Ectodermal cell (in vitro differentiated cells): ENCODE data around the gene PTPRG.
"Not testable (repeated sequence)": the region's sequence is repeated elsewhere in the genome, so short reads cannot be mapped to it uniquely, and the experiment has no call there.

Source experiments
- H3K27ac ChIP-seq: 2 replicates; pipeline ENCODE4 v1.7.0; 2013; ENCODE audit warnings: mild to moderate bottlenecking, low read depth, low read length; ENCODE audit not compliant: insufficient read depth, poor library complexity, severe bottlenecking
- H3K27me3 ChIP-seq: 2 replicates; pipeline ENCODE4 v1.7.0; 2013; ENCODE audit warnings: mild to moderate bottlenecking, low read length; ENCODE audit not compliant: insufficient read depth, control insufficient read depth, poor library complexity, severe bottlenecking
- H3K36me3 ChIP-seq: one replicate; pipeline ENCODE4 v1.7.0; 2013; ENCODE audit warnings: low read length; ENCODE audit not compliant: control insufficient read depth, insufficient read depth
- H3K4me1 ChIP-seq: one replicate; pipeline ENCODE4 v1.7.0; 2013; ENCODE audit warnings: low read length; ENCODE audit not compliant: control insufficient read depth, insufficient read depth
- H3K4me3 ChIP-seq: 2 replicates; pipeline ENCODE4 v1.7.0; 2013; ENCODE audit warnings: low read depth, low read length, control low read depth; ENCODE audit not compliant: insufficient read depth
- H3K9me3 ChIP-seq: 2 replicates; pipeline ENCODE4 v1.7.0; 2013; ENCODE audit warnings: mild to moderate bottlenecking, low read length, moderate library complexity; ENCODE audit not compliant: control insufficient read depth
- WGBS, 2 experiments: methylation state at CpG; one replicate each; pipeline ENCODE4 v1.1.7; 2013; ENCODE audit warnings: missing lambda C conversion rate in 2 of 2; 5-methylcytosine and 5-hydroxymethylcytosine counted together

The PTPRG gene

DNA sequence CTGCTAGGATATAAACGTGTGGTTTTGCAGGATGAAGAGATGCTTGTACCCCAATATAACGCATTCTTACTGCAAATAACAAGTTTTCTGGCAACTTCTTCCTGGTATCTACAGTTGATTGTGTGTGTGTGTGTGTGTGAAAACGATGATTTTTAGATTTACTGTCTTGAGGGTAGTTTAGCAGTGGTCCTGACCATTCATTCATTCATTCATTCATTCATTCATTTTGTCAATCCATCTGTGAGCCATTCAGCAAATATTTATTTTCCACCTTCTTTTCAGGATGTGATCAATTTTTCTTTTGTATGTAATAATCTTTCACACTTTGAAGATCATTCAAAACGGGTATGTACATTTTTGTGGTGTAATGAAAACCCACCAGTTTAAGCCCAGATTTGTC is 250.7 kb downstream of the PTPRG start:
- H3K36me3 ChIP-seq: no peaks in the 10 kb centered on the region
- 89 to 90% methylated on average over 2 to 4 of the region's 4 CpGs for WGBS, 2 experiments
- no peak overlapping the region for H3K27ac ChIP-seq
- peaks cover 10% of the 10 kb centered on the region for H3K4me1 ChIP-seq
- no peak overlapping the region for H3K4me3 ChIP-seq
- no peaks in the 10 kb centered on the region for H3K9me3 ChIP-seq
- H3K27me3 ChIP-seq: no peaks in the 10 kb centered on the region

GRCh38 chr3:61812517-61812916 is 251.1 kb downstream of the PTPRG start:
- 92 to 93% methylated on average over 3 of the region's 3 CpGs for WGBS, 2 experiments
- Histone ChIP-seq H3K4me3 (no peak overlapping the region), H3K27ac (no peak overlapping the region), H3K27me3 (no peaks in the 10 kb centered on the region), H3K36me3 (no peaks in the 10 kb centered on the region), H3K9me3 (no peaks in the 10 kb centered on the region), H3K4me1 (peaks cover 8% of the 10 kb centered on the region)

DNA sequence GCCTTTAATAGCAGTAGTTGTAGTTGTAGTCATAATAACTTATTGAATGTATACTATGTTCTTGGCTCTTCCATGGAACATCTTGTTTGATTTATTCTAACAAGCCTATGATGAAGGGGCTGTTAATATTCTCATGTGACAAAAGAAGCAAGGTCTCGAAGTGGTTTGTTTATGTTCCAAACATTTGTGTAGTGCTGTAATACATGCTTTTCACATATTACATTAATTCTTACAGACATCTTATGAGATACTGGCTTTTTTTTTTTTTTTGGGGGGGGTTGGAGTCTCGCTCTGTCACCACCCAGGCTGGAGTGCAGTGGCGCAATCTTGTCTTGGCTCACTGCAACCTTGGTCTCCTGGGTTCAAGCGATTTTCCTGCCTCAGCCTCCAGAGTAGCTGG is 252.3 kb downstream of the PTPRG start:
- Histone ChIP-seq H3K4me3 (no peak overlapping the region), H3K27me3 (no peaks in the 10 kb centered on the region), H3K9me3 (no peaks in the 10 kb centered on the region), H3K27ac (no peak overlapping the region), H3K4me1 (no peaks in the 10 kb centered on the region), H3K36me3 (no peaks in the 10 kb centered on the region)
- WGBS, 2 experiments: 89 to 95% methylated on average over 3 to 4 of the region's 4 CpGs

DNA sequence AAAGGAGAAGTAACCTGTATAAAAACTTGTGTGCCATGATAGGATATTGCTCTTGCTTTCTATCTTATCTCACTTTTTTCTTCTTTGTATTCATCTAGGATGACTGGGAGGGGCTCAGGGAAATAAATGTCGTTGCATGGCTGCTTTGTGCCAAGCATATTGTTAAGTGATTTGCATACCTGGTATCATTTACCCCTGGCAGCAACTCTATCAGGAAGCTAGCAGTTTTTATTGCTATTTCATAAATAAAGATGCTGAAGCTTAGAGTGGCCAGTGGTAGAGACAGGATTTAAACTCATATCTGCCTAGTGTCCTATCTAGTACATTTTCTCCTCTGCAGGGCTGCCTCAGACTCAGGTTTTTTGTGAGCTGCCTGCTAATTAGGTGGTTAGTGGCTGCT is 253.3 kb downstream of the PTPRG start:
- no peaks in the 10 kb centered on the region for H3K36me3 ChIP-seq
- no peaks in the 10 kb centered on the region for H3K9me3 ChIP-seq
- H3K27ac ChIP-seq: no peak overlapping the region
- no peak overlapping the region for H3K4me3 ChIP-seq
- no peaks in the 10 kb centered on the region for H3K27me3 ChIP-seq
- WGBS, 2 experiments: 77% methylated on average over 1 of the region's 1 CpG; no CpG with 5 or more reads in 1 of the 2 experiments
- H3K4me1 ChIP-seq: no peaks in the 10 kb centered on the region

DNA sequence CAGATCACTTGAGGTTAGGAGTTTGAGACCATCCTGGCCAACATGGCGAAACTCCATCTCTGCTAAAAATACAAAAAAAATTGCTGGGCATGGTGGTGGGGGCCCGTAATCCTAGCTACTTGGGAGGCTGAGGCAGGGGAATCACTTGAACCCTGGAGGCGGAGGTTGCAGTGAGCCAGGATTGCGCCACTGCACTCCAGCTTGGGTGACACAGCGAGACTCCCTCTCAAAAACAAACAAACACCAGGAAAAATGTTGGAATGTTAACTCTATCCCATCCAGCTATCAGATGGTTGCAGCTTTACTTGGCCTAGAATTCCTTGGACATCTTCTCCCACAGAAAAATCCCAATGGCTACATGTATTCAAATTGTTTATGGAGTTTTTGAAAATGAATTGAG is 254.9 kb downstream of the PTPRG start:
- not testable (repeated sequence) for H3K27ac ChIP-seq, H3K27me3 ChIP-seq, H3K9me3 ChIP-seq, H3K4me1 ChIP-seq, H3K36me3 ChIP-seq, H3K4me3 ChIP-seq
- WGBS, 2 experiments: 88 to 93% methylated on average over 5 of the region's 5 CpGs

GRCh38 chr3:61819861-61820260 is 258.5 kb downstream of the PTPRG start:
- Histone ChIP-seq H3K4me1 (no peaks in the 10 kb centered on the region), H3K36me3 (no peaks in the 10 kb centered on the region)
- WGBS, 2 experiments: 92 to 96% methylated on average over 2 to 3 of the region's 3 CpGs

GRCh38 chr3:61820306-61820992 is 259.1 kb downstream of the PTPRG start:
- Histone ChIP-seq H3K9me3 (no peaks in the 10 kb centered on the region), H3K27me3 (no peaks in the 10 kb centered on the region), H3K4me1 (no peaks in the 10 kb centered on the region), H3K27ac (no peak overlapping the region), H3K36me3 (no peaks in the 10 kb centered on the region), H3K4me3 (no peak overlapping the region)
- 92 to 96% methylated on average over 6 of the region's 6 CpGs for WGBS, 2 experiments

More at GRCh38 chr3:61819861-61820260, 258.5 kb downstream of the PTPRG start:
- Histone ChIP-seq H3K27me3 (no peaks in the 10 kb centered on the region), H3K9me3 (no peaks in the 10 kb centered on the region), H3K4me3 (no peak overlapping the region), H3K27ac (no peak overlapping the region)

GRCh38 chr3:61821823-61822251 is 260.5 kb downstream of the PTPRG start:
- no peaks in the 10 kb centered on the region for H3K36me3 ChIP-seq
- WGBS, 2 experiments: 88 to 92% methylated on average over 1 of the region's 1 CpG
- H3K27me3 ChIP-seq: no peaks in the 10 kb centered on the region
- no peaks in the 10 kb centered on the region for H3K4me1 ChIP-seq
- no peak overlapping the region for H3K27ac ChIP-seq
- no peaks in the 10 kb centered on the region for H3K9me3 ChIP-seq
- H3K4me3 ChIP-seq: no peak overlapping the region

GRCh38 chr3:61822588-61822987 is 261.2 kb downstream of the PTPRG start:
- no peak overlapping the region for H3K4me3 ChIP-seq
- no peaks in the 10 kb centered on the region for H3K4me1 ChIP-seq
- WGBS, 2 experiments: 66 to 94% methylated on average over 2 of the region's 2 CpGs
- H3K27ac ChIP-seq: no peak overlapping the region
- H3K9me3 ChIP-seq: no peaks in the 10 kb centered on the region
- H3K27me3 ChIP-seq: no peaks in the 10 kb centered on the region
- H3K36me3 ChIP-seq: no peaks in the 10 kb centered on the region

DNA sequence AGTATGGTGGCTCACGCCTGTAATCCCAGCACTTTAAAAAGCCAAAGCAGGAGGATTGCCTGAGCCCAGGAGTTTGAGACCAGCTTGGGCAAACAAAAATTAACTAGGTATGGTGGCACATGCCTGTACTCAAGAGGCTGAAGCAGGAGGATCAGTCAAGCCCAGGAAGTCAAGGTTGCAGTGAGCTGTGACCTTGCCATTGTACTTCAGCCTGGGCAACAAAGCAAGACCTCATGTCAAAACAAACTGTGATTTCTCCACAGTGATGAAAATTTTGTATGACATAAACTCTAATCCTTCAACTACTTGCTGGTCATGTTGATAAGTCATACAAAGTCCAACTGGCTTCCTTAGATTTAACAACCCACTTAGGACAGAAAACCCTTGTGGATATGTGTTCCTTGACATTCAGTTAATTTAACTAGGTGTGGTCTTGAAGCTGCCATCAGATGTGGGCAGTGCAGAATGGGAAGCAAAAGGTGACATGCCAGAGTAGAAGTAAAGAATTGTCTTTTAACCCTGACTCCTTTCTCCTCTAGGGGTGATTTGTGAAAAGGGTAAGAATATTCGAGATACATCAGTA is 263.3 kb downstream of the PTPRG start:
- no peak overlapping the region for H3K27ac ChIP-seq
- H3K36me3 ChIP-seq: no peaks in the 10 kb centered on the region
- H3K9me3 ChIP-seq: no peaks in the 10 kb centered on the region
- H3K27me3 ChIP-seq: no peaks in the 10 kb centered on the region
- peaks cover 4% of the 10 kb centered on the region for H3K4me1 ChIP-seq
- 90 to 96% methylated on average over 1 to 2 of the region's 2 CpGs for WGBS, 2 experiments
- H3K4me3 ChIP-seq: no peak overlapping the region
